HepG2 (cell line): ENCODE data around the gene LITAFD. TPM values are rescaled to one million over a fixed set of nuclear protein-coding genes. Genes with fewer than 3 reads are reported as not detected.
A peak's percentile ranks its signal among the peaks of the same experiment; 100 is the strongest.

Experiments used
- AGO1 ChIP-seq: fragments of 200-400 bp; formaldehyde crosslinking; IDR thresholded peaks from 2 replicates; pipeline ENCODE4 v1.6.1; 2017; ENCODE audit warnings: mild to moderate bottlenecking, low read depth, low read length, moderate library complexity; ENCODE audit not compliant: poor library complexity, severe bottlenecking
- AKAP8 ChIP-seq: sonication (generic); formaldehyde crosslinking; IDR thresholded peaks from 2 replicates; pipeline ENCODE4 v1.5.1; 2020; ENCODE audit warnings: mild to moderate bottlenecking, missing genetic modification reagents
- FOXP1 ChIP-seq, 2 experiments: fragments of 450-650 bp in 1 of 2; IDR thresholded peaks; 2 replicates each; pipeline ENCODE4 v1.6.1; 2017 to 2018; ENCODE audit warnings: antibody characterized with exemption in 1 of 2
- KLF11 ChIP-seq: IDR thresholded peaks from 2 replicates; pipeline ENCODE4 v1.6.1; 2016; ENCODE audit warnings: missing compliant biosample characterization
- MLXIP ChIP-seq: sonication (generic); formaldehyde crosslinking; IDR thresholded peaks from 2 replicates; pipeline ENCODE4 v1.9.0; 2021; ENCODE audit warnings: missing genetic modification reagents, borderline replicate concordance
- NR2C2 ChIP-seq: sonication (generic); formaldehyde crosslinking; IDR thresholded peaks from 2 replicates; pipeline ENCODE4 v1.4.0; 2020; ENCODE audit warnings: missing genetic modification reagents, mild to moderate bottlenecking, moderate library complexity, borderline replicate concordance
- NR3C1 ChIP-seq: sonication (generic); formaldehyde crosslinking; IDR thresholded peaks from 2 replicates; pipeline ENCODE4 v1.4.0; 2020; ENCODE audit warnings: missing genetic modification reagents
- PLRG1 ChIP-seq: fragments of 450-650 bp; conservative IDR thresholded peaks from 2 replicates; pipeline ENCODE4 v1.6.1; 2016
- SCMH1 ChIP-seq: sonication (generic); formaldehyde crosslinking; IDR thresholded peaks from 2 replicates; pipeline ENCODE4 v1.9.0; 2021; ENCODE audit warnings: missing genetic modification reagents, mild to moderate bottlenecking, borderline replicate concordance
- SOX5 ChIP-seq: IDR thresholded peaks from 2 replicates; pipeline ENCODE4 v1.6.1; 2016; ENCODE audit warnings: borderline replicate concordance
- SPEN ChIP-seq: sonication (generic); formaldehyde crosslinking; IDR thresholded peaks from 2 replicates; pipeline ENCODE4 v1.5.1; 2020; ENCODE audit warnings: low read depth, mild to moderate bottlenecking, missing genetic modification reagents
- SYNCRIP ChIP-seq: fragments of 200-400 bp; formaldehyde crosslinking; IDR thresholded peaks from 2 replicates; pipeline ENCODE4 v1.6.1; 2018; ENCODE audit warnings: mild to moderate bottlenecking, low read depth, low read length; ENCODE audit not compliant: insufficient read depth
- YY1 ChIP-seq: IDR thresholded peaks from 2 replicates; pipeline ENCODE4 v1.6.1; 2011; ENCODE audit warnings: low read length, low read depth, moderate library complexity, mild to moderate bottlenecking; ENCODE audit not compliant: insufficient read depth, insufficient replicate concordance
- ZBTB7A ChIP-seq: sonication (generic); formaldehyde crosslinking; IDR thresholded peaks from 2 replicates; pipeline ENCODE4 v1.8.0; 2022; ENCODE audit warnings: mild to moderate bottlenecking, missing genetic modification reagents
- ZFAT ChIP-seq: sonication (generic); formaldehyde crosslinking; conservative IDR thresholded peaks from 2 replicates; pipeline ENCODE4 v1.8.1; 2023; ENCODE audit warnings: missing genetic modification reagents, inconsistent platforms
- ZFP62 ChIP-seq: sonication (generic); formaldehyde crosslinking; IDR thresholded peaks from 2 replicates; pipeline ENCODE4 v1.4.0; 2020; ENCODE audit warnings: missing genetic modification reagents
- ZMAT3 ChIP-seq: sonication (generic); formaldehyde crosslinking; conservative IDR thresholded peaks from 2 replicates; pipeline ENCODE4 v1.7.0; 2021; ENCODE audit warnings: missing genetic modification reagents
- ZNF235 ChIP-seq: sonication (generic); formaldehyde crosslinking; IDR thresholded peaks from 2 replicates; pipeline ENCODE4 v1.8.1; 2023; ENCODE audit warnings: mild to moderate bottlenecking, missing genetic modification reagents, borderline replicate concordance
- ZNF335 ChIP-seq: sonication (generic); formaldehyde crosslinking; IDR thresholded peaks from 2 replicates; pipeline ENCODE4 v1.4.0; 2020; ENCODE audit warnings: missing genetic modification reagents
- ZNF512B ChIP-seq: sonication (generic); formaldehyde crosslinking; IDR thresholded peaks from 2 replicates; pipeline ENCODE4 v1.5.1; 2020; ENCODE audit warnings: missing genetic modification reagents, mild to moderate bottlenecking, borderline replicate concordance
- ZNF572 ChIP-seq: sonication (generic); formaldehyde crosslinking; IDR thresholded peaks from 2 replicates; pipeline ENCODE4 v1.5.1; 2020; ENCODE audit warnings: mild to moderate bottlenecking, missing genetic modification reagents
- ZNF589 ChIP-seq: sonication (generic); formaldehyde crosslinking; conservative IDR thresholded peaks from 2 replicates; pipeline ENCODE4 v1.8.0; 2022; ENCODE audit warnings: mild to moderate bottlenecking, moderate library complexity, missing genetic modification reagents
- ZNF605 ChIP-seq: sonication (generic); formaldehyde crosslinking; IDR thresholded peaks from 2 replicates; pipeline ENCODE4 v1.8.0; 2022; ENCODE audit warnings: mild to moderate bottlenecking, missing genetic modification reagents
- ZNF737 ChIP-seq: sonication (generic); formaldehyde crosslinking; IDR thresholded peaks from 2 replicates; pipeline ENCODE4 v1.5.0; 2020; ENCODE audit warnings: missing genetic modification reagents, mild to moderate bottlenecking, borderline replicate concordance
- ZNF747 ChIP-seq: sonication (generic); formaldehyde crosslinking; IDR thresholded peaks from 2 replicates; pipeline ENCODE4 v1.8.1; 2023; ENCODE audit warnings: missing genetic modification reagents, mild to moderate bottlenecking, borderline replicate concordance
- ZNF75D ChIP-seq: sonication (generic); formaldehyde crosslinking; IDR thresholded peaks from 2 replicates; pipeline ENCODE4 v1.8.1; 2023; ENCODE audit warnings: missing genetic modification reagents, mild to moderate bottlenecking, borderline replicate concordance
- polyA plus RNA-seq, 8 experiments: library from polyadenylated mRNA; depleted of rRNA in 3 of 8; stranded (reverse) in 7 of 8; unstranded in 1 of 8; fragments of >200 nt; fragmentation: Illumina TruSeq in 4 of 8; extraction: Trizol in 4 of 8; gene quantifications; 2 replicates each; pipeline versions ENCODE4 v1.2.1 to v1.2.3, GENCODE V29; 2011 to 2016; ENCODE audit warnings: low read depth in 4 of 8, missing spikeins in 1 of 8, mixed read lengths in 1 of 8; ENCODE audit not compliant: insufficient read depth in 1 of 8
- total RNA-seq, 5 experiments: library from RNA; depleted of rRNA; stranded (reverse); fragments of >200 nt; fragmentation: Illumina TruSeq; extraction: Trizol; gene quantifications; 2 replicates each; pipeline ENCODE4 v1.2.3, GENCODE V29; 2016; ENCODE audit warnings: low read depth in 1 of 5

LITAFD gene
- total and polyA plus RNA-seq, 2 of the 13 experiments (the other 11 are each of a cell fraction or from before 2014, with no cell fraction given): not detected

- no peak for TF ChIP-seq SYNCRIP
- TF ChIP-seq ZNF737 (CRISPR knock-in tag): 0 out of 2 replicates have a peak, but pooled peaks have one; percentile 13
- no peak for TF ChIP-seq MLXIP
- no peak for TF ChIP-seq ZFP62
- no peak for TF ChIP-seq NR3C1 (CRISPR knock-in tag)
- TF ChIP-seq AKAP8 (CRISPR knock-in tag): peak; percentile 83; the same call in 1 of the 2 replicates
- no peak for TF ChIP-seq PLRG1
- peak; percentile 76 for TF ChIP-seq ZMAT3
- peak; percentile 76; the same call in 1 of the 2 replicates for TF ChIP-seq SOX5
- peak; percentile 63 for TF ChIP-seq SPEN (CRISPR knock-in tag)
- peak; percentile 96 for TF ChIP-seq ZNF572
- TF ChIP-seq KLF11 (CRISPR knock-in tag): no peak
- TF ChIP-seq ZBTB7A: peak; percentile 58
- no peak for TF ChIP-seq ZFAT (CRISPR knock-in tag)
- TF ChIP-seq SCMH1 (CRISPR knock-in tag): no peak
- peak; percentile 87 for TF ChIP-seq AGO1
- TF ChIP-seq ZNF335 (CRISPR knock-in tag): no peak
- 0 out of 2 replicates have a peak, but pooled peaks have one; percentile 34 for TF ChIP-seq ZNF605 (CRISPR knock-in tag)
- TF ChIP-seq YY1: no peak
- TF ChIP-seq ZNF75D (CRISPR knock-in tag): no peak
- TF ChIP-seq NR2C2: peak; percentile 23; the same call in 1 of the 2 replicates
- no peak for TF ChIP-seq ZNF235 (CRISPR knock-in tag)
- no peak for TF ChIP-seq FOXP1 (IDR thresholded peaks at IDR 0.05)
- peak; percentile 48; the same call in 1 of the 2 replicates for TF ChIP-seq FOXP1 (CRISPR knock-in tag; IDR thresholded peaks at IDR 0.05)
- no peak for TF ChIP-seq ZNF512B (CRISPR knock-in tag)
- no peak for TF ChIP-seq ZNF589 (CRISPR knock-in tag)
- TF ChIP-seq ZNF747: peak; percentile 70; the same call in 1 of the 2 replicates
These were observed 15.8 kb upstream of the LITAFD start (continued) for GRCh38 chr16:8866118-8866883.
